ENCODE data around the gene TUBGCP5.
A peak's percentile ranks its signal among the peaks of the same experiment; 100 is the strongest.

TUBGCP5 gene

GRCh38 chr15:22979238-22980188 is 59.9 kb downstream of the TUBGCP5 start:
- peak in 2 of 3 donors; percentile 9 to 41 for DNase-seq (ENCODE audit: low read depth in 2 of 3, low spot score in 1 of 3)

- peak in 1 of 3 donors; percentile 3 for DNase-seq (ENCODE audit: low read depth in 2 of 3, low spot score in 1 of 3)
Measured at GRCh38 chr15:22978691-22979237, 60.6 kb downstream of the TUBGCP5 start.

GRCh38 chr15:22974745-22975144 is 64.6 kb downstream of the TUBGCP5 start:
- no peak for DNase-seq (ENCODE audit: low read depth in 2 of 3, low spot score in 1 of 3)

GRCh38 chr15:22973987-22974386 is 65.4 kb downstream of the TUBGCP5 start:
- no peak for DNase-seq (ENCODE audit: low read depth in 2 of 3, low spot score in 1 of 3)

- DNase-seq (ENCODE audit: low read depth in 2 of 3, low spot score in 1 of 3): no peak
Measured at GRCh38 chr15:22973286-22973685, 66.1 kb downstream of the TUBGCP5 start.

- DNase-seq (ENCODE audit: low read depth in 2 of 3, low spot score in 1 of 3): no peak
Measured at GRCh38 chr15:22969489-22969888, 69.9 kb downstream of the TUBGCP5 start.

GRCh38 chr15:22968366-22968765 is 71.0 kb downstream of the TUBGCP5 start:
- DNase-seq (ENCODE audit: low read depth in 2 of 3, low spot score in 1 of 3): no peak

- DNase-seq (ENCODE audit: low read depth in 2 of 3, low spot score in 1 of 3): no peak
Measured at GRCh38 chr15:22967084-22967770, 72.1 kb downstream of the TUBGCP5 start.

GRCh38 chr15:22966321-22967083 is 72.9 kb downstream of the TUBGCP5 start:
- DNase-seq (ENCODE audit: low read depth in 2 of 3, low spot score in 1 of 3): no peak

- no peak for DNase-seq (ENCODE audit: low read depth in 2 of 3, low spot score in 1 of 3)
Measured at GRCh38 chr15:22963641-22964040, 75.7 kb downstream of the TUBGCP5 start.

- DNase-seq (ENCODE audit: low read depth in 2 of 3, low spot score in 1 of 3): no peak
Measured at GRCh38 chr15:22962611-22963010, 76.8 kb downstream of the TUBGCP5 start.

- DNase-seq (ENCODE audit: low read depth in 2 of 3, low spot score in 1 of 3): no peak
Measured at GRCh38 chr15:22961762-22962161, 77.6 kb downstream of the TUBGCP5 start.

GRCh38 chr15:22960556-22960955 is 78.8 kb downstream of the TUBGCP5 start:
- DNase-seq (ENCODE audit: low read depth in 2 of 3, low spot score in 1 of 3): no peak

GRCh38 chr15:22960126-22960525 is 79.2 kb downstream of the TUBGCP5 start:
- no peak for DNase-seq (ENCODE audit: low read depth in 2 of 3, low spot score in 1 of 3)

GRCh38 chr15:22959321-22960101 is 79.9 kb downstream of the TUBGCP5 start:
- DNase-seq (ENCODE audit: low read depth in 2 of 3, low spot score in 1 of 3): no peak

GRCh38 chr15:22958487-22959280 is 80.7 kb downstream of the TUBGCP5 start:
- no peak for DNase-seq (ENCODE audit: low read depth in 2 of 3, low spot score in 1 of 3)

GRCh38 chr15:22956978-22957260 is 82.5 kb downstream of the TUBGCP5 start:
- DNase-seq (ENCODE audit: low read depth in 2 of 3, low spot score in 1 of 3): no peak

- DNase-seq (ENCODE audit: low read depth in 2 of 3, low spot score in 1 of 3): no peak
Measured at GRCh38 chr15:22956257-22956977, 83.0 kb downstream of the TUBGCP5 start.

- no peak for DNase-seq (ENCODE audit: low read depth in 2 of 3, low spot score in 1 of 3)
Measured at GRCh38 chr15:22955544-22956119, 83.7 kb downstream of the TUBGCP5 start.

Data from stimulated activated CD4-positive, alpha-beta T cell treated with anti-CD3 and anti-CD28 coated beads, Interleukin-12 subunit alpha, Interleukin-12 subunit beta, amount 100 ng/mL, for 48 hours (primary cell).